ENCODE measurements around the gene MTHFR. TPM values are rescaled to one million over a fixed set of nuclear protein-coding genes. Genes with fewer than 3 reads are reported as not detected.

The MTHFR gene
- total RNA-seq, 1 experiment from 2014 or later = 18.2 TPM

- H3K23me2 ChIP-seq (ENCODE audit: insufficient read length, low read depth, low read length, poor library complexity, severe bottlenecking) = no peaks in the 10 kb centered on the region
- H3K56ac ChIP-seq (ENCODE audit: insufficient read length, low read depth, low read length) = no peak overlapping the region
- H3K36me3 Mint-ChIP-seq (ENCODE audit: insufficient read depth in 1 of 3, low read depth in 3 of 3) = peaks cover 32 to 84% (median 48%) of the 10 kb centered on the region in 3 experiments
- H3K18ac ChIP-seq (ENCODE audit: insufficient read length, low read depth, low read length) = no peak overlapping the region
- no peak overlapping the region for H3K27ac ChIP-seq (ENCODE audit: insufficient read length, low read depth, low read length)
- no peaks in the 10 kb centered on the region for H3K79me2 ChIP-seq (ENCODE audit: insufficient read depth, low read length)
- no peak overlapping the region for H2AFZ ChIP-seq (ENCODE audit: low read length)
- H2AK5ac ChIP-seq (ENCODE audit: insufficient read length, low read length) = no peak overlapping the region
- H2BK5ac ChIP-seq (ENCODE audit: insufficient read length, low read length) = no peak overlapping the region
- no peaks in the 10 kb centered on the region for H3K9me3 Mint-ChIP-seq
- H2BK20ac ChIP-seq (ENCODE audit: low read depth, low read length, poor library complexity, severe bottlenecking) = no peak overlapping the region
- H3K9ac ChIP-seq (ENCODE audit: extremely low read depth, insufficient read length, low read length) = no peak overlapping the region
- H3K9me3 ChIP-seq (ENCODE audit: control insufficient read depth, low read depth, low read length) = no peaks in the 10 kb centered on the region
- H3K23ac ChIP-seq (ENCODE audit: insufficient read length, low read depth, low read length) = no peak overlapping the region
- H3K4me1 ChIP-seq (ENCODE audit: insufficient read depth, low read length) = no peaks in the 10 kb centered on the region
- TF ChIP-seq, protein P1, sequence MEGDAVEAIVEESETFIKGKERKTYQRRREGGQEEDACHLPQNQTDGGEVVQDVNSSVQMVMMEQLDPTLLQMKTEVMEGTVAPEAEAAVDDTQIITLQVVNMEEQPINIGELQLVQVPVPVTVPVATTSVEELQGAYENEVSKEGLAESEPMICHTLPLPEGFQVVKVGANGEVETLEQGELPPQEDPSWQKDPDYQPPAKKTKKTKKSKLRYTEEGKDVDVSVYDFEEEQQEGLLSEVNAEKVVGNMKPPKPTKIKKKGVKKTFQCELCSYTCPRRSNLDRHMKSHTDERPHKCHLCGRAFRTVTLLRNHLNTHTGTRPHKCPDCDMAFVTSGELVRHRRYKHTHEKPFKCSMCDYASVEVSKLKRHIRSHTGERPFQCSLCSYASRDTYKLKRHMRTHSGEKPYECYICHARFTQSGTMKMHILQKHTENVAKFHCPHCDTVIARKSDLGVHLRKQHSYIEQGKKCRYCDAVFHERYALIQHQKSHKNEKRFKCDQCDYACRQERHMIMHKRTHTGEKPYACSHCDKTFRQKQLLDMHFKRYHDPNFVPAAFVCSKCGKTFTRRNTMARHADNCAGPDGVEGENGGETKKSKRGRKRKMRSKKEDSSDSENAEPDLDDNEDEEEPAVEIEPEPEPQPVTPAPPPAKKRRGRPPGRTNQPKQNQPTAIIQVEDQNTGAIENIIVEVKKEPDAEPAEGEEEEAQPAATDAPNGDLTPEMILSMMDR (conservative IDR thresholded peaks at IDR 0.05) = no peak
- no peak overlapping the region for H3K4me2 ChIP-seq (ENCODE audit: insufficient read depth, insufficient read length, low read length)
- no peaks in the 10 kb centered on the region for H3K79me1 ChIP-seq (ENCODE audit: insufficient read depth, low read depth, low read length, poor library complexity, severe bottlenecking)
- no peaks in the 10 kb centered on the region for H3K27me3 ChIP-seq (ENCODE audit: insufficient read depth, low read length)
- WGBS (ENCODE audit: extremely low coverage, insufficient read length, low lambda C conversion rate) = no CpG with 5 or more reads among the region's 19 CpGs
- H3K27ac Mint-ChIP-seq = no peak overlapping the region
- H2BK15ac ChIP-seq (ENCODE audit: low read depth, low read length) = no peak overlapping the region
- H4K5ac ChIP-seq (ENCODE audit: insufficient read length, low read depth, low read length) = no peak overlapping the region
- H3K27me3 Mint-ChIP-seq (ENCODE audit: low read depth) = no peaks in the 10 kb centered on the region
- H3K4me3 Mint-ChIP-seq = no peak overlapping the region; a peak in 1 of 5 replicates
- no peaks in the 10 kb centered on the region for H3K4me1 Mint-ChIP-seq
- no peak overlapping the region for H3T11ph ChIP-seq (ENCODE audit: low read length)
- H4K91ac ChIP-seq (ENCODE audit: insufficient read length, low read depth, low read length) = no peak overlapping the region
- H2BK120ac ChIP-seq (ENCODE audit: low read depth, low read length, poor library complexity, severe bottlenecking) = no peak overlapping the region
- H3K14ac ChIP-seq (ENCODE audit: insufficient read depth, low read length) = no peak overlapping the region
- DNase-seq = no peak
- no peak overlapping the region for H2BK12ac ChIP-seq (ENCODE audit: insufficient read length, low read depth, low read length)
- no peak overlapping the region for H3K4ac ChIP-seq (ENCODE audit: low read depth, low read length)
- peaks cover 2% of the 10 kb centered on the region for H4K20me1 ChIP-seq (ENCODE audit: control insufficient read depth, insufficient read depth, insufficient read length)
- no peak overlapping the region for H4K8ac ChIP-seq (replicated peaks; ENCODE audit: insufficient read length, low read depth, low read length)
Measured at GRCh38 chr1:11828511-11828910, 22.7 kb upstream of the MTHFR start.
